NCI-H748 treated with DMSO at 0.1 percent for 48 hours (cell line): ENCODE measurements around the gene CDIPT.
A peak's percentile ranks its signal among the peaks of the same experiment; 100 is the strongest.

ENCODE experiments used
- DNase-seq: peaks from one replicate; lab custom pipeline; 2025; lab: John Stamatoyannopoulos, UW

The CDIPT gene

GRCh38 chr16:29825145-29826044 lies 37.6 kb downstream of the CDIPT start:
- DNase-seq, result no peak

GRCh38 chr16:29824589-29825144 lies 38.4 kb downstream of the CDIPT start:
- DNase-seq, result no peak

- no peak for DNase-seq
Observed at GRCh38 chr16:29821643-29822115, 41.3 kb downstream of the CDIPT start.

GRCh38 chr16:29820730-29821642 lies 42.0 kb downstream of the CDIPT start:
- no peak for DNase-seq

GRCh38 chr16:29820271-29820701 lies 42.7 kb downstream of the CDIPT start, which contains the start of gene MVP:
TSS of gene MVP (plus strand) at chr16:29820462. CDS start at chr16:29830550, 10,088 bp downstream.
- no peak for DNase-seq

- DNase-seq, result no peak
Observed at GRCh38 chr16:29819506-29819905, 43.5 kb downstream of the CDIPT start.

GRCh38 chr16:29818082-29818481 lies 44.9 kb downstream of the CDIPT start:
- no peak for DNase-seq

- DNase-seq, result no peak
Observed at GRCh38 chr16:29816694-29817441, 46.2 kb downstream of the CDIPT start.

GRCh38 chr16:29815793-29816693 lies 47.0 kb downstream of the CDIPT start, which contains the start of gene PAGR1:
TSS of gene PAGR1 (plus strand) at chr16:29816152. CDS start at chr16:29816526, 374 bp downstream.
- peak; percentile 92 for DNase-seq

GRCh38 chr16:29815032-29815721 lies 47.8 kb downstream of the CDIPT start:
- DNase-seq, result no peak

- DNase-seq, result no peak
Observed at GRCh38 chr16:29814592-29814991, 48.4 kb downstream of the CDIPT start.

- no peak for DNase-seq
Observed at GRCh38 chr16:29813644-29814562, 49.1 kb downstream of the CDIPT start.

GRCh38 chr16:29812754-29813643 lies 50.0 kb downstream of the CDIPT start:
- DNase-seq, result no peak

- peak; percentile 34 for DNase-seq
Observed at GRCh38 chr16:29811896-29812665, 50.9 kb downstream of the CDIPT start, which contains the start of gene PRRT2. TSS of gene PRRT2 (plus strand) at chr16:29812193. CDS start at chr16:29813055, 862 bp downstream.

GRCh38 chr16:29811170-29811895 lies 51.7 kb downstream of the CDIPT start:
- peak; percentile 67 for DNase-seq

- no peak for DNase-seq
Observed at GRCh38 chr16:29810699-29811169, 52.3 kb downstream of the CDIPT start.
